B cell (primary cell): Measurements from ENCODE around the gene CYRIA. TPM values are rescaled to one million over a fixed set of nuclear protein-coding genes. Genes with fewer than 3 reads are reported as not detected.

Source experiments
- ATAC-seq: fragments of 200-7000 bp; cut with Tn5 transposase; one replicate; pipeline ENCODE4 v1.10.0; 2021; ENCODE audit warnings: low read depth, mild to moderate bottlenecking, moderate number of reproducible peaks, moderate library complexity
- CTCF ChIA-PET: fragments of 350-600 bp; sonication (Branson Sonifier 250); formaldehyde crosslinking; loops from one replicate; lab custom pipeline; 2021; ENCODE audit warnings: antibody characterized with exemption, inconsistent platforms; lab: Charles Lee
- POLR2A ChIA-PET: fragments of 350-600 bp; sonication (Branson Sonifier 250); formaldehyde crosslinking; loops from one replicate; lab custom pipeline; 2021; ENCODE audit warnings: antibody characterized with exemption; lab: Charles Lee
- DNase-seq: peaks from one replicate; pipeline ENCODE4 v3.0.0; 2013
- H2AFZ ChIP-seq: 2 replicates; pipeline ENCODE4 v1.6.1; 2012; ENCODE audit warnings: mild to moderate bottlenecking, low read depth, low read length; ENCODE audit not compliant: insufficient read depth, poor library complexity, severe bottlenecking
- H3K27ac ChIP-seq, 2 donors: 1 replicate in 1 of 2; 2 replicates in 1 of 2; pipeline ENCODE4 v1.5.1; 2012 to 2013; ENCODE audit warnings: low read length in 2 of 2, mild to moderate bottlenecking in 2 of 2, moderate library complexity in 1 of 2
- H3K27me3 ChIP-seq, 4 experiments: fragments of 200-600 bp in 1 of 4; sonication (generic) in 1 of 4; replicated peaks in 1 of 4; 1 replicate in 2 of 4; 2 replicates in 2 of 4; pipeline versions ENCODE4 v1.6.1 to v1.7.0; 2013 to 2016; ENCODE audit warnings: low read length in 3 of 4, mild to moderate bottlenecking in 2 of 4, mixed read lengths in 1 of 4, moderate library complexity in 1 of 4; ENCODE audit not compliant: insufficient read depth in 4 of 4, control insufficient read depth in 3 of 4; ENCODE audit errors: control extremely low read depth in 1 of 4
- H3K36me3 ChIP-seq, 2 experiments: replicated peaks in 1 of 2; 1 replicate in 1 of 2; 2 replicates in 1 of 2; pipeline versions ENCODE4 v1.6.1 to v1.7.1; 2013; ENCODE audit warnings: low read length in 1 of 2; ENCODE audit not compliant: insufficient read depth in 2 of 2, control insufficient read depth in 1 of 2; ENCODE audit errors: control extremely low read depth in 1 of 2, extremely low read depth in 1 of 2
- H3K4me1 ChIP-seq, 2 donors: fragments of 200-600 bp in 1 of 2; sonication (generic) in 1 of 2; 1 replicate in 1 of 2; 2 replicates in 1 of 2; pipeline versions ENCODE4 v1.5.1 to v1.6.1; 2013 to 2017; ENCODE audit warnings: low read length in 2 of 2; ENCODE audit not compliant: control insufficient read depth in 2 of 2, insufficient read depth in 2 of 2
- H3K4me2 ChIP-seq: replicated peaks from 2 replicates; pipeline ENCODE3; 2012; ENCODE audit warnings: mild to moderate bottlenecking, low read depth, low read length; ENCODE audit not compliant: poor library complexity, severe bottlenecking
- H3K4me3 ChIP-seq, 5 experiments: fragments of 200-600 bp in 1 of 5; sonication (generic) in 1 of 5; 1 replicate in 3 of 5; 2 replicates in 2 of 5; pipeline versions ENCODE4 v1.5.1 to v1.7.0; 2011 to 2016; ENCODE audit warnings: low read length in 4 of 5, mild to moderate bottlenecking in 4 of 5, low read depth in 2 of 5, control low read depth in 1 of 5, moderate library complexity in 1 of 5; ENCODE audit not compliant: insufficient read depth in 1 of 5; ENCODE audit errors: control extremely low read depth in 1 of 5, extremely low read depth in 1 of 5
- H3K79me2 ChIP-seq: fragments of 200-600 bp; sonication (generic); one replicate; pipeline ENCODE4 v1.6.0; 2016; ENCODE audit warnings: low read length; ENCODE audit not compliant: control insufficient read depth, insufficient read depth
- H3K9ac ChIP-seq: fragments of 200-600 bp; sonication (generic); 2 replicates; pipeline ENCODE4 v1.6.1; 2017; ENCODE audit warnings: mild to moderate bottlenecking, low read length, moderate library complexity
- H3K9me3 ChIP-seq, 3 donors: one replicate each; pipeline versions ENCODE4 v1.6.1 to v1.7.1; 2013; ENCODE audit warnings: low read length in 2 of 3; ENCODE audit not compliant: control insufficient read depth in 2 of 3, insufficient read depth in 1 of 3; ENCODE audit errors: control extremely low read depth in 1 of 3
- H4K20me1 ChIP-seq: 2 replicates; pipeline ENCODE4 v1.6.0; 2012; ENCODE audit warnings: mild to moderate bottlenecking, low read length; ENCODE audit not compliant: insufficient read depth, control insufficient read depth, poor library complexity, severe bottlenecking
- H3K27ac Mint-ChIP-seq: one replicate; pipeline ENCODE4 v1.8.0; 2021; ENCODE audit warnings: mixed read lengths
- H3K27me3 Mint-ChIP-seq: one replicate; pipeline ENCODE4 v1.8.0; 2021; ENCODE audit warnings: mixed read lengths
- H3K4me1 Mint-ChIP-seq: one replicate; pipeline ENCODE4 v1.8.0; 2021; ENCODE audit warnings: mixed read lengths
- H3K4me3 Mint-ChIP-seq: one replicate; pipeline ENCODE4 v1.8.0; 2021; ENCODE audit warnings: mixed read lengths
- H3K9me3 Mint-ChIP-seq: one replicate; pipeline ENCODE4 v1.8.0; 2022; ENCODE audit warnings: mixed read lengths; ENCODE audit not compliant: insufficient read depth
- EZH2 ChIP-seq: IDR thresholded peaks from 2 replicates; pipeline ENCODE4 v1.6.1; 2012; ENCODE audit warnings: borderline replicate concordance, low read depth, mild to moderate bottlenecking, moderate library complexity, low read length; ENCODE audit not compliant: insufficient read depth, poor library complexity, severe bottlenecking
- WGBS: methylation state at CpG from one replicate; pipeline ENCODE4 v1.1.5; 2013; ENCODE audit warnings: missing lambda C conversion rate; ENCODE audit not compliant: insufficient coverage; 5-methylcytosine and 5-hydroxymethylcytosine counted together
- intact Hi-C: fragments of 100-400 bp; cut with micrococcal nuclease; formaldehyde crosslinking; loops from one replicate; pipeline ENCODE4 v1.10.0; 2022
- polyA plus RNA-seq: library from polyadenylated mRNA; depleted of rRNA; stranded (reverse); fragments of >200 nt; gene quantifications from 2 replicates; pipeline ENCODE4 v1.2.3, GENCODE V29; 2012
- total RNA-seq, 2 donors: library from RNA; stranded (reverse); fragments of 120-200 nt in 1 of 2; gene quantifications; 1 replicate in 1 of 2; 2 replicates in 1 of 2; pipeline versions ENCODE4 v1.2.3 to v1.2.4, GENCODE V29; 2013 to 2022
- TF ChIP-seq, protein P1 (sequence below): fragments of 200-600 bp; IDR thresholded peaks from one replicate; pipeline ENCODE4 v1.8.0; 2022; ENCODE audit warnings: antibody characterized with exemption, mild to moderate bottlenecking

Gene CYRIA
- total and polyA plus RNA-seq, 2 donors (not counting 1 experiment from before 2014, with no cell fraction given) = 16.8 to 58.8 TPM

- TF ChIP-seq, protein P1, sequence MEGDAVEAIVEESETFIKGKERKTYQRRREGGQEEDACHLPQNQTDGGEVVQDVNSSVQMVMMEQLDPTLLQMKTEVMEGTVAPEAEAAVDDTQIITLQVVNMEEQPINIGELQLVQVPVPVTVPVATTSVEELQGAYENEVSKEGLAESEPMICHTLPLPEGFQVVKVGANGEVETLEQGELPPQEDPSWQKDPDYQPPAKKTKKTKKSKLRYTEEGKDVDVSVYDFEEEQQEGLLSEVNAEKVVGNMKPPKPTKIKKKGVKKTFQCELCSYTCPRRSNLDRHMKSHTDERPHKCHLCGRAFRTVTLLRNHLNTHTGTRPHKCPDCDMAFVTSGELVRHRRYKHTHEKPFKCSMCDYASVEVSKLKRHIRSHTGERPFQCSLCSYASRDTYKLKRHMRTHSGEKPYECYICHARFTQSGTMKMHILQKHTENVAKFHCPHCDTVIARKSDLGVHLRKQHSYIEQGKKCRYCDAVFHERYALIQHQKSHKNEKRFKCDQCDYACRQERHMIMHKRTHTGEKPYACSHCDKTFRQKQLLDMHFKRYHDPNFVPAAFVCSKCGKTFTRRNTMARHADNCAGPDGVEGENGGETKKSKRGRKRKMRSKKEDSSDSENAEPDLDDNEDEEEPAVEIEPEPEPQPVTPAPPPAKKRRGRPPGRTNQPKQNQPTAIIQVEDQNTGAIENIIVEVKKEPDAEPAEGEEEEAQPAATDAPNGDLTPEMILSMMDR = no peak
- no peak for TF ChIP-seq EZH2
- no peaks in the 10 kb centered on the region for H3K9me3 Mint-ChIP-seq
- H3K27ac ChIP-seq = peak overlapping the region in 1 of 2 donors; percentile 18
- H3K79me2 ChIP-seq = peaks cover 80% of the 10 kb centered on the region
- H3K27ac Mint-ChIP-seq = peak overlapping the region; percentile 46
- no peak overlapping the region for H2AFZ ChIP-seq
- H3K4me3 Mint-ChIP-seq = no peak overlapping the region
- peaks cover 25 to 43% of the 10 kb centered on the region in 2 donors for H3K4me1 ChIP-seq
- peaks cover 27% of the 10 kb centered on the region for H4K20me1 ChIP-seq
- ATAC-seq (no peak), DNase-seq (no peak)
- H3K4me2 ChIP-seq = no peak overlapping the region
- no peaks in the 10 kb centered on the region for H3K27me3 ChIP-seq
- CTCF ChIA-PET = interaction anchor here (0.8 to 18.3 kb wide), 6 partner anchors 9 to 139 kb away, joined by 3 to 242 read pairs (median 9); no protein-coding TSS in a partner anchor
- peaks cover 6 to 95% of the 10 kb centered on the region in 2 experiments for H3K36me3 ChIP-seq
- H3K9me3 ChIP-seq = no peaks in the 10 kb centered on the region
- WGBS = 90% methylated on average over 5 of the region's 8 CpGs
- peaks cover 61% of the 10 kb centered on the region for H3K4me1 Mint-ChIP-seq
- H3K27me3 Mint-ChIP-seq = no peaks in the 10 kb centered on the region
- intact Hi-C loops = no loop called here
- no peak overlapping the region for H3K4me3 ChIP-seq
- POLR2A ChIA-PET = interaction anchor here (0.6 kb wide), 1 partner anchor 39 kb away, joined by 3 read pairs; no protein-coding TSS in a partner anchor
- H3K9ac ChIP-seq = no peak overlapping the region
Observed at GRCh38 chr2:16617282-16618266, 48.1 kb downstream of the CYRIA start.
